ENCODE results near the gene EEF1AKMT1.
"Not testable (repeated sequence)": the region's sequence is repeated elsewhere in the genome, so short reads cannot be mapped to it uniquely, and the experiment has no call there.

Gene EEF1AKMT1

GRCh38 chr13:20689291-20689690 is 84.5 kb downstream of the EEF1AKMT1 start:
- DNase-seq = no peak

- DNase-seq = no peak
Observed at GRCh38 chr13:20686863-20687579, 86.7 kb downstream of the EEF1AKMT1 start.

DNA sequence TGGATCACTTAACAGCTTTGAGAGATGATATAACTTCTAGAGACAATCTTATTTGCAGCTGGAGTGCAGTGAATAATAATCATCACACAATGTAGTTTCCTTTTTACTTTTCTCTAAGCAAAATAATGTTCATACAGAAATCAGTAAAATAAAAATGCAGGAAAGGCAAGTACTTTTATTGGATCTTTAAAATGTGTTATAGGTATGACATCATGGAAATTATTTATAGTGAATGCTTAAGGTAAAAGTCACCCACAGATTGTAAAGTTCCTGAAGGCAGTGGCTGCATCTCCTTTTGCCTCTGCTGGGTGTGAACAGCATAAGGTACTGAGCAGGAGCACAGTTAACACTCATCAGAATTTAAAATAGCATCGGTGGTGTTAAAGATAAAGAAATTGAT is 87.6 kb downstream of the EEF1AKMT1 start:
- no peak for DNase-seq

DNA sequence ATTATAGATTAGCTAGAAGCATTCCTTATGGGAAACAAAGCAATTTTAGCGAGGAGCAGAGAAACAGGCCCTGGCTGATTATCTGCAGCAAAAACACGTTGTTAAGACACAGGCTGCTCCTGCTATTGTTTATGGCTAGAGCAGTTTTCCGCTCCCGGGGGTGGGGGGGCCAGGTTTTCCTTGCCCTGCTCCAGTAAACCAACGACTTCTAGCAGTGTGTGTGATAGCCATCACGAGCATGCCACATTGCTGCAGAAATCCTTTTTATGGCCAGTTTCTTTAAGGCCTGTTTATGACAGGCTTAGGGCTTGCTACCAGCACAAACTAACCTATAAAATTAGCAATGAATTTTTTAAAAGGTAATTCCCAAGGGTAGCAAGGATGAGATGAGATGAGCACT is 88.7 kb downstream of the EEF1AKMT1 start:
- no peak for DNase-seq

DNA sequence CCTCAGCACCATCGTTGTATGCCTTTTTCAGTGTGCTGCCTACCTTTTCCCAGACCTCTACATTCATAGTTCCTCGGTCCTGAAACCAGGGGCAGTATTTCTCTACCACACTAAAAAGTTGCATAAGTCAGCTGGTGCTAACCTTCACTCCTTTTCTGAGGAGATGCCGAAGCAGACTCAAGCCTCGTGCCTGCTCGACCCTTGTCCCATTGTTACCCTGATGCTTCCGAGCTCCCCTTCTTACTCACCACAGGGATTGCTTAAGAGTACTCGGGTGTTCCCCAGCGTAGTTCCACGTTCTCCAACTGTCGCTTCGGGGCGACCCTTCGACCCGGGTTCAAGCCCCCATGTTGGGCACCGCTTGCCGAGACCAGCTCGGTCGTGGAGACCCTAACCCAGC is 89.2 kb downstream of the EEF1AKMT1 start:
- DNase-seq = no peak

- no peak for DNase-seq
Observed at GRCh38 chr13:20684041-20684440, 89.7 kb downstream of the EEF1AKMT1 start.

DNA sequence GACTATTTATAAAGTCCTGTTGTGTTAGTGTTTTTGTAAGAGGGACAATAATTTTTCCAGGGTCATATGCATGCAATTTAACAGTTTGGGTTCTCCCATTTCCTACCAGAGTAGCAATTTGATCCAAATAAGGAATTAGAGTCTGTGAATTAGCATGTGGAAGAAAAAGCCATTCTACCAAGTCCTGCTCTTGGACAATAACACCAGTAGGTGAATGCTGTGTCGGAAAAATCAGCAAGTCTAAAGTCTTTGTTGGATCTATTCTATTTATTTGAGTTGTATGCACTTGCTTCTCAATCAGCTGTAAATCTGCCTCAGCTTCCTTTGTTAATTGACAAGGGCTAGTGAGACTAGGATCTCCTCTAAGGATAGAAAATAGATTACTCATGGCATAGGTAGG is 91.7 kb downstream of the EEF1AKMT1 start:
- DNase-seq = no peak

DNA sequence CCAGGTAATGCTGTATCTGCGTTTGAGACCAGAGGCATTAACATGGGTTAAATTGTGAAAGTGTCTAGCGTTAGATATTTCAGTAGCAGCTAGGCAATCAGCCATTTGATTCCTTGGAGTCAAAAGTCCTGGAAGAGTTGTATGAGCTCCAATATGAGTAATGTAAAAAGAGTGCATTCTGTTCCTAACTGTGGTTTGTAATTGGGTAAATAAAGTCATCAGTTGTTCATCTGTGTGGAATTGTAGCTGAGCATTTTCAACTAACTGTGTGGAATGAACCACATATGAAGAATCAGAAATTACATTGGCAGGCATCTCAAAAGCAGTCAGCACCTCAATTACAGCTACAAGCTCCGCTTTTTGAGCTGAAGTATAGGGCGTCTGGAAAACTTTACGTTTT is 92.3 kb downstream of the EEF1AKMT1 start:
- DNase-seq = not testable (repeated sequence)

DNA sequence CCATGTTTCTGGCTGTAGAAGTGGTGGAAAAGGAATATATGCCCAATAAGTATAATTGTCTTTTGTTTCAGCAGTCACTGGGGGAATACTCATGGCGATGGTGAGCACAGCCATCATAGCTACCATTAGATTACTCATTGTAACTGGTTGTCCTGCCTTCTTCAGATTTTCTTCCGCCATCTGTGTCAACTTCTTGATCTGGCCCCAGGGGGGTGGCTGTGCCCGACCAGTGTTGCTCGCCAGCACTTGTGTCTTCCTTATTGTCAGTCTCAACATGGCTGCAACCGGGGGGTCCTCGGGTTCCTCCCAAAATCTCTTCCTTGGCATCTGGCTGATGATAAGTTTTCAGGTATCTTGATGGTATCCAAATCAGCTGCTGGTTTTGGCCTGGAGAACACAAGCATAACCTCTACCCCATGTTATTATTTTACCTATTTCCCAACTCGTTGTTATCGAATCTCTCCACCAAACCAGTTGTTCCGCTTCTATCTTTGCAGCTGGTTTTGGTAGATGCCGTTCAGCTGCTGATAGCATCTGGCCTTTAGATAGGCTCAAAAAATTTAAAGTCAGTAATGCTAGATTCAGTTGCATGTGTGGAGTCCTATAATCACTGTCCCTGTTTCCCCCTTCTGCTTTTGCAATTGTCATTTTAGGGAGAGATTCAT is 93.2 kb downstream of the EEF1AKMT1 start:
- DNase-seq = no peak

GRCh38 chr13:20679879-20680278 is 93.9 kb downstream of the EEF1AKMT1 start:
- DNase-seq = no peak

All from NCI-H1436 treated with DMSO at 0.1 percent for 48 hours (cell line).